ENCODE data around the gene PRRC2C.
A peak's percentile ranks its signal among the peaks of the same experiment; 100 is the strongest.
"Not testable (repeated sequence)": the region's sequence is repeated elsewhere in the genome, so short reads cannot be mapped to it uniquely, and the experiment has no call there.

Gene PRRC2C

GRCh38 chr1:171581766-171582165 is 96.4 kb downstream of the PRRC2C start:
- no peak overlapping the region for H3K27ac ChIP-seq
- DNase-seq (ENCODE audit: low read depth, low spot score): no peak

DNA sequence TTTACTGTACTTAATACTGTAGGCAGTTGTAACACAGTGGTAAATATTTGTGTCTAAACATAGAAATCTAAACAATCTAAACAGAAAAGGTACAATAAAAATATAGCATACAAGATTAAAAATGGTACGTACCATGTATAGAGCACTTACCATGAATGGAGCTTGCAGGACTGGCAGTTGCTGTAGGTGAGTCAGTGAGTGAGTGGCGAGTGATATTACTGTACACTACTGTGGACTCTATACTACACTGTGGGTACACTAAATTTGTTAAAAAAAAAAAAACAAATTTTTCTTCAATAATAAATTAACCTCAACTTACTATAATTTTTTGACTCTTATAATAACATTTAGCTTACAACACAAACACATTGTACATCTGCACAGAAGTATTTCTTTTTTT is 97.3 kb downstream of the PRRC2C start:
- no peak overlapping the region for H3K27ac ChIP-seq
- no peak for DNase-seq (ENCODE audit: low read depth, low spot score)

DNA sequence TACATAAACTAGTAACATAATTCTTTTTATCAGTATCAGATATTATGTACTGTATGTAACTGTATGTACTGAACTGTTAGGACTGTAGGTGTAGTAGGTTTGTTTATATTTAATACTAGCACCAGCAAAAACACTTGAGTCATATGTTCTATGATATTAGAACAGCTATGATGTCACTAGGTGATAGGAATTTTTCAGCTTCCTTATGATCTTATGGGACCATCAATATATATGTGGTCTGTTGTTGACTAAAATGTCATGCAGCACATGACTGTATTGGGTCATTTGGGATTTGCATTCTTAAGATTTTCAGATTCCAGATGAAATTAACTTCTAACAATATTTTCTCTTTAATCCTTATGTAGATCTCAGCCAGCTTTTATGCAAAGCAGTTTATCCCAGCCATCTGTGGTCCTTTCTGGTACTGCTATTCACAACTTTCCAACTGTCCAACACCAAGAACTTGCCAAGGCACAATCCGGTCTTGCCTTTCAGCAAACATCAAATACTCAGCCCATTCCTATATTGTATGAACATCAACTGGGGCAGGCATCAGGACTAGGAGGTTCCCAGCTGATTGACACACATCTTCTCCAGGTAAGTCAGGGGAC is 98.4 kb downstream of the PRRC2C start:
- no peak for DNase-seq (ENCODE audit: low read depth, low spot score)
- H3K27ac ChIP-seq: peak overlapping the region; percentile 2

- DNase-seq (ENCODE audit: low read depth, low spot score): no peak
- peak overlapping the region; percentile 34 for H3K27ac ChIP-seq
These were observed 100.4 kb downstream of the PRRC2C start for GRCh38 chr1:171585715-171586114.

DNA sequence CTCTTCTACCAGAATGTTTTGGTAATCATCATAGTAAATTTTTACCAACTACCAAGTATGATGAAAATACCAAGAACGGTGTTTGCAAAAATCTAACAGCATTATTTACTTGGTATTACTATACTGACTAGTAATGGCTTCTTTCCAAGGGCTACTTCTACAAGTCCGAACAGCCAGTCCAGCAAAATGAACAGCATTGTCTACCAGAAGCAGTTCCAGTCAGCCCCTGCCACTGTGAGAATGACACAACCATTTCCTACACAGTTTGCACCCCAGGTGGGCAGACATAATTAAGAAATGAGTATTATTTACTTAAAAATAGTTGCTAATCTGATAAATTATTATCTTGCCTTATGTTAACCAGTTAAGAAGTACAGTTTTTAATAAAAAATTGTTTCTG is 102.9 kb downstream of the PRRC2C start:
- DNase-seq (ENCODE audit: low read depth, low spot score): no peak
- H3K27ac ChIP-seq: no peak overlapping the region

DNA sequence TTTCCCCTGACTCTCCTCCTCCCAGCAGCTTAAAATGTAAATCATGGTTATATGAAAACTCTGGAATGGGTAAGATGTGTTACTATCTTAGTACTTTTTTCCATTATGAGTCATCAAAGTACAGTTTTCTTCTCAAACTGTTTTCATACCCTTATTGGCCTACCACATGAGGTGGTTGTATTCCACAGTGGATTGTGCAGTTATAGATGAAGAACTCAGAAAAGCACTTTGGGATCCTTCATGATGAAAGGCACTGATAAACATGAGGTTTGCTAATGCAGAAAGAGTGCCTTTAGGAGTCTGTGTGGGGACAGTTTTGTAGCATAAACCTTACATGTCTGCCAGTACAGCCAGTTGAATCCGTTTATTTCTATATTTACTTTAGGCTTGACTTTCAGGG is 104.7 kb downstream of the PRRC2C start:
- no peak for DNase-seq (ENCODE audit: low read depth, low spot score)
- H3K27ac ChIP-seq: no peak overlapping the region

- no peak overlapping the region for H3K27ac ChIP-seq
- DNase-seq (ENCODE audit: low read depth, low spot score): no peak
These were observed 110.0 kb downstream of the PRRC2C start for GRCh38 chr1:171595324-171595723.

DNA sequence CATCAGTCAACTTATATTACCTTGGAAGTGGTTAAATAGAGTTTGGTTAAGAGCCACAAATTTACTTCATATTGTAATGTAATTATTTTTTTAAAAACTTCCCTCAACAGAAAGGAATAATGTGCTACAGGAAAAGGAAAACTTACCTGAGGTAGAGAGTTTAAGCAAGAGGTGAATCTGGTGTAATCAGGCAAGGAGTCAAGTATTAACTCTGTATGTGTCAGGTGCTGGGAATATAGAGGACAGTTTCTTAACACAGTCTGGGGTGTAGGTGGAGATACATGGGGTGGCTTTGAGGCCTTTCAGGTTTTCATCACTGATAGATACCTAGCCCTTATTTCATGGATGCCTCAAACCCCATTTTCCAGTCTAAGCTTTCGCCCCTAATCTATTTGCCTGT is 110.8 kb downstream of the PRRC2C start:
- DNase-seq (ENCODE audit: low read depth, low spot score): no peak
- no peak overlapping the region for H3K27ac ChIP-seq

DNA sequence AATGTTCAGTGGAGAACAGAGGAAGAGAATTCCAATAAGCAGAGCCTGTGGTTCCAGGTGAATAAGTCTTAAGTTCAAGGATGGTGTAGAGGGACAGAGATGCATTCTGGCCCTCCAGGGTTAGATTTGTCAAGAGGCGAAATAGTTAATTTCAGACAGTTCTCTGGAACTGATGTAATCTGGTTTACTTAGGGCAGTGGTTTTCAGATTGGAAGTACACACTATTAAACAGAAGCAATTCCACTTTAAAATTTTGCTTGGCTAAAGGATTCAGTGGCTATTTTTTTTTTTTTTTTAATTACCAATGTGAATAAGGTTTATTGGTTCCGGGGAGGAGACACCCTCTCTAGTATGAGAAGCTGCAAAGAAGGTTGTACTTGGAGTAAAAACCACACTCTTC is 111.4 kb downstream of the PRRC2C start:
- H3K27ac ChIP-seq: no peak overlapping the region
- no peak for DNase-seq (ENCODE audit: low read depth, low spot score)

GRCh38 chr1:171597203-171597602 is 111.9 kb downstream of the PRRC2C start:
- H3K27ac ChIP-seq: no peak overlapping the region
- DNase-seq (ENCODE audit: low read depth, low spot score): no peak

DNA sequence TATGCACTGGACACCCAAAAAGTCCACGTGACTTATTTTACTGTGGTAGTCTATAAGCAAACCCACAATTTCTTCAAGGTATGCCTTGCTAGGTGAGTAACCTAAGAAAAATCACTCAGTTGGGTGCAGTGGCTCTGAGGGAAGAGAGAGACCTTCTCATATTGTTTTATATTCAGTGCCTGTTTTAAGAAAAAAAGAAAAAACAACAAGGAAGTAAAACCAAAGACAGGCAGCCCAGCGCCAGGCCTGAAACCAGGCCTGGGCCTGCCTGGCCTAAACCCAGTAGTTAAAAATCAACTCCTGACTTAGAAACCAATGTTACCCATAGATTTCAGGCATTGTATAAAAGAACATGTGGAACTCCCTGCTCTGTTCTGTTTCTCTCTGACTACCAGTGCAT is 115.0 kb downstream of the PRRC2C start:
- DNase-seq (ENCODE audit: low read depth, low spot score): not testable (repeated sequence)
- H3K27ac ChIP-seq: peak overlapping the region; percentile 57

DNA sequence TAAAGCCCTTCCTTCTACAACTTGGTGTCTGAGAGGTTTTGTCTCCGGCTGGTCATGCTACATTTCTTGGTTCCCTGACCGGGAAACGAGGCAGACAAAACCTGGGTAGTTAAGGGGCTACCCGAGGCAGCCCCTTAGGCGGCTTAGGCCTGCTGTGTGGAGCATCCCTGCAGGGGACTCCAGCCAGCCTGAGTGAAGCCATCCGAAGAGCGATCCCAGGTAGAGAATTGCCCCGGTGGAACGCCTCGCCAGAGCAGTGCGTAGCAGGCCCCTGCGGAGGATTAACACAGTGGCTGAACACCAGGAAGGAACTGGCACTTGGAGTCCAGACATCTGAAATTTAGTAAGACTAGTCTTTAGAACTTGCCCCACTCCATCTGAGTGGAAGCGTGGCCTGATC is 115.5 kb downstream of the PRRC2C start:
- H3K27ac ChIP-seq: peak overlapping the region; percentile 57
- no peak for DNase-seq (ENCODE audit: low read depth, low spot score)

- H3K27ac ChIP-seq; DNase-seq (ENCODE audit: low read depth, low spot score): not testable (repeated sequence)
These were observed 117.7 kb downstream of the PRRC2C start for GRCh38 chr1:171603042-171603441.

DNA sequence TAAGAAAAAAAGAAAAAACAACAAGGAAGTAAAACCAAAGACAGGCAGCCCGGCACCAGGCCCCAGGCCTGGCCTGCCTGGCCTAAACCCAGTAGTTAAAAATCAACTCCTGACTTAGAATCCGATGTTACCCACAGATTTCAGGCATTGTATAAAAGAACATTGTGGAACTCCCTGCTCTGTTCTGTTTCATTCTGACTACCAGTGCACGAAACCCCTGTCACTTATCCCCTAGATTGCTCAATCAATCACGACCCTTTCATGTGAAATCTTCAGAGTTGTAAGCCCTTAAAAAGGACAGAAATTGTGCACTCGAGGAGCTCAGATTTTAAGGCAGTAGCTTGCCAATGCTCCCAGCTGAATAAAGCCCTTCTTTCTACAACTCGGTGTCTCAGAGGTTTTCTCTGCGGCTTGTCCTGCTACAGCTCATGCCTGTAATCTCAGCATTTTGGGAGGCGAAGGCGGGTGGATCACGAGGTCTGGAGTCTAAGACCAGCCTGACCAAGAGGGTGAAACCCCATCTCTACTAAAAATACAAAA is 121.1 kb downstream of the PRRC2C start:
- H3K27ac ChIP-seq: no peak overlapping the region
- no peak for DNase-seq (ENCODE audit: low read depth, low spot score)

- H3K27ac ChIP-seq: no peak overlapping the region
- DNase-seq (ENCODE audit: low read depth, low spot score): no peak
These were observed 125.1 kb downstream of the PRRC2C start for GRCh38 chr1:171610385-171610784.

DNA sequence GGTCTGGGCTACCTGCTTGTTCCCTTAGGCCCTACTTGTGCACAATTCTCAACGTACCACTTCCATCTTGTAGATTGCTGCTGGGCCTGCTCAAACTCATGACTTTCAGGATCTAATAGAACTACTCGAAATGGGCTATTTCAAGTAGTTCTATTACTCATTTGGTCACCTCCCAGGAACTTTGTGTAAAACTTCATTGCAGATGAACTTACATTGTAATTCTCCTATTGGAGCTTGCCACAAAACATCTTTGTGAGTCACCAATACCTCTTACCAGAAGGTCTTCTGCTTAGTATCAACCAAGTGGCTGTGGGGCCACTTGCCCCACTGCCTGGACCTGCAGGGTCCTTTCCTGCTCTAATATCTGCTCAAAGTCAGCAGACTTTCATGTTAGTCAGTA is 126.0 kb downstream of the PRRC2C start:
- no peak for DNase-seq (ENCODE audit: low read depth, low spot score)
- no peak overlapping the region for H3K27ac ChIP-seq

DNA sequence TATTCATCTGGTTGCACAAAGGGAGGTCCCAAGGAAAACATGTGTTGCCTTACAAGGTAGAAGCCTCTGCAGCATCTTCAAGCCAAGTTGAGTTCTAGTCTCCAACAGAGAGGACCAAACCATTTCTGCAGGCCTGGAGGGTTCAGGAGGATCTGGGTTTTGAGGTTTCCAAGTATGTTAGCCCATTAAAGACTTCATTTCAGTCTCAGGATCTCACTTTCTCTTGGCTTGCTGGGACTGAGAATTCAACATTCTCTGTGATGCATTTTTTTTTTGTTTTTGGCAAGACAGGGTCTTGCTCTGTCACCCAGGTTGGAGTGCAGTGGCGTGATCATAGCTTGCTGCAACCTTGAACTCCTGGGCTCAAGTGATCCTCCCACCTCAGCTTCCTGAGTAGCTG is 128.0 kb downstream of the PRRC2C start:
- DNase-seq (ENCODE audit: low read depth, low spot score): no peak
- H3K27ac ChIP-seq: no peak overlapping the region

DNA sequence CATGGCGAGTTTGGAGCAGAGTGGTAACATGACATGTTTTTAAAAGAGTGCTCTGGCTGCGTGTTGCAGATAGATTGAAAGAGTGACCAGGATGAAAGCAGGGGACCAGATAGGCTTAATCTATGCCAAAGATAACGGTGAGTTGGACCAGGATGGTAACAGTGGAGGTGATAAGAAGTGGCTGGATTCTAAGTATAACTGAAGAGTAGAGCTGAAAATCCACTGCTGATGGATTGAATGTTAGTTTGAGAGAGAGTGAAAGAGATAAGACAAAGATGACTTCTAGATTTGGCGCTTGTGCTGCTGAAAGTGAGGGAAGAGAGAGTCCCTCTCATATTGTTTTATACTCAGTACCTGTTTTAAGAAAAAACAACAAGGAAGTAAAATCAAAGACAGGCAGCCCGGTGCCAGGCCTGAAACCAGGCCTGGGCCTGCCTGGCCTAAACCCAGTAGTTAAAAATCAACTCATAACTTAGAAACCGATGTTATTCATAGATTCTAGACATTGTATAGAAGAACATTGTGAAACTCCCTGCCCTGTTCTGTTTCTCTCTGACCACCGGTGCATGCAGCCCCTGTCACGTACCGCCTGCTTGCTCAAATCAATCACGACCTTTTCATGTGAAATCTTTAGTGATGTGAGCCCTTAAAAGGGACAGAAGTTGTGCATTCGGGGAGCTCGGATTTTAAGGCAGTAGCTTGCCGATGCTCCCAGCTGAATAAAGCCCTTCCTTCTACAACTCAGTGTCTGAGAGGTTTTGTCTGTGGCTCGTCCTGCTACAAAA is 130.0 kb downstream of the PRRC2C start:
- H3K27ac ChIP-seq; DNase-seq (ENCODE audit: low read depth, low spot score): not testable (repeated sequence)

- DNase-seq (ENCODE audit: low read depth, low spot score): no peak
- H3K27ac ChIP-seq: no peak overlapping the region
These were observed 131.3 kb downstream of the PRRC2C start for GRCh38 chr1:171616586-171616985.

DNA sequence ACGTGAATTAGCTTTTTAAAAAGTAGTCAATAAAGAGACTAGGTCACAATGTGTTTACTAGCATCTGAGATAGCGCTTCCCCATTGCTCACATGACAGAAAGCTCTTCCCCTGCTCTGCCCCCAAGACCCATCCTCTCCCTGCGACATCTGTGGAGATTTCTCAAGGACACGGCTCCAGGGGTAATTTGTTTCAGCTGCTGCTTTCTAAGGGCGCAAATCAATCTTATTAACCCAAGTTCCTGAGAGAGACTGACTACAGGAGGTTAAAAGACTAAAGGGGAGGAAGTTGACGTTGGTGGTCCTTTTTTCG is 136.8 kb downstream of the PRRC2C start, which contains the start of gene MYOCOS:
Gene MYOCOS, plus strand, starts transcription at position 92 of the 311 bp plus-strand sequence. CDS start 1,641 bp downstream, outside the sequence.
- no peak for DNase-seq (ENCODE audit: low read depth, low spot score)
- H3K27ac ChIP-seq: no peak within 1 kb of the TSS

DNA sequence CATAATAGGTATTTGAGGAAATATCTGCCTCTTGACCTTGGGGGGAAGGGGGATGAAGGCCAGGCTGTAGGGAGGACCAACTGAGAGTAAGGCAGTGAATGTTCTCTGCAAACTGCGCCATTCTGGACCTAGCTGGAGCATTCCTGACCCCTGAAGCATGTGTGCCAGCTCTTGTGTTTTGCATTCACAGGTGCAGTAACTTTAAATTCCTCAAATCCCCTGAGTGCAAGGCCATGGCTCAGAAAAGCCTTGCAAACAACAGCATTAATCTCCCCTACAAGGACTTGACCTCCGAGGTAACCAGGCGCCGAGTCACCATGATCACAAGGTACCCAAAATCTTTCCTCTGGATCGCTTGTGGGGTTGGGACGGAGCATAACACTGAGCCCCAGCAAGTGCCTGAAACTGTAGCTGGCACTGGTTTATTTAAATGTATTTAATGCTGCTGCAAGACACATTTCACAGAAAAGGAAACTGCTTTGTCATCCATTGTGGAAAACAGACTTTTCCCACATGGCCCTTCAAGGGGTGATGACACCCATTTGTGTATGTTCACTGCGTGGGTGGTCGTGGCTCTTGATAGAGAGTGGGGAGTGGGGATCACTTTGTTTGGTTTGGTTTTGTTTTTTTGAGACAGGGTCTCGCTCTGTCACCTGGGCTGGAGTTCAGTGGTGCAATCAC is 138.5 kb downstream of the PRRC2C start:
- no peak for DNase-seq (ENCODE audit: low read depth, low spot score)
- no peak overlapping the region for H3K27ac ChIP-seq
